Measurements from ENCODE around the gene WDR90.
"Not testable (repeated sequence)": the region's sequence is repeated elsewhere in the genome, so short reads cannot be mapped to it uniquely, and the experiment has no call there.

Gene WDR90

DNA sequence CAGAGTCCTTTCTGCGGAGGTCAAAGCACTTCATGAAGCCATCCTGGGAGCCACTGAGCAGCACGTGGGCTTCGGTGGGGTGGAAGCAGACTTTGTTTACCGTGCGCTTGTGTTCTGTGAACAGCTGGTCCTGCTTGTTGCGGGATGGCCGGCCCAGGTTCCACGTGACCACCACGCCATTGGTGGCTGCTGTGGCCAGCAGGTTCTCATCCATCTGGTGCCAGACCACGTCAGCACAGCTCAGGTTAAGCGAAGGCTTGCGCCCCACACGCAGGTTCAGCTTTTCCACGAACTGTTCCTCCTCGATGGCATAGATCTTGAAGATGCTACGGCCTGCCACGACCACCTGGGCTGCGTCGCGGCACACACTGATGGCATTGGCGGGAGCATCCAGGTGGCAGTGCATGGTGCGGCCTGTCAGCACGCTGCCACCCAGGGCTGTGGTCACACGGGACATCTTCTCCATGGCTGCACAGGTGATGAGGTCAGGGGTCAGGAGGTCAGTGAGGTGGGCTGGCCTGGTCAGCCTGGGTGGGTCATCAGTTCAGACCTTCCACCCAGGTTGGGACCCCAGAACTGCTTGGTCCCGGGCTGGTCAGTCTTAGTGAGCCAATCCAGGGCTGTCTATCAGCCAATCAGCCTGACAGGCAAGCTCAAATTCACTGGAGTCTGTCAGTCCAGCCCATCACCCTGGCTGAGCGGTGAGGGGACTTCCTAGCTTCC is 40.2 kb downstream of the WDR90 start:
- no peak for DNase-seq (ENCODE audit: extremely low read depth, insufficient read length)
- no peaks in the 10 kb centered on the region for H3K27me3 ChIP-seq (replicated peaks; ENCODE audit: control insufficient read depth, insufficient read depth, low read length)
- TF ChIP-seq, protein P1, sequence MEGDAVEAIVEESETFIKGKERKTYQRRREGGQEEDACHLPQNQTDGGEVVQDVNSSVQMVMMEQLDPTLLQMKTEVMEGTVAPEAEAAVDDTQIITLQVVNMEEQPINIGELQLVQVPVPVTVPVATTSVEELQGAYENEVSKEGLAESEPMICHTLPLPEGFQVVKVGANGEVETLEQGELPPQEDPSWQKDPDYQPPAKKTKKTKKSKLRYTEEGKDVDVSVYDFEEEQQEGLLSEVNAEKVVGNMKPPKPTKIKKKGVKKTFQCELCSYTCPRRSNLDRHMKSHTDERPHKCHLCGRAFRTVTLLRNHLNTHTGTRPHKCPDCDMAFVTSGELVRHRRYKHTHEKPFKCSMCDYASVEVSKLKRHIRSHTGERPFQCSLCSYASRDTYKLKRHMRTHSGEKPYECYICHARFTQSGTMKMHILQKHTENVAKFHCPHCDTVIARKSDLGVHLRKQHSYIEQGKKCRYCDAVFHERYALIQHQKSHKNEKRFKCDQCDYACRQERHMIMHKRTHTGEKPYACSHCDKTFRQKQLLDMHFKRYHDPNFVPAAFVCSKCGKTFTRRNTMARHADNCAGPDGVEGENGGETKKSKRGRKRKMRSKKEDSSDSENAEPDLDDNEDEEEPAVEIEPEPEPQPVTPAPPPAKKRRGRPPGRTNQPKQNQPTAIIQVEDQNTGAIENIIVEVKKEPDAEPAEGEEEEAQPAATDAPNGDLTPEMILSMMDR (IDR thresholded peaks at IDR 0.05; ENCODE audit: insufficient read depth, low read length, poor library complexity, severe bottlenecking), result no peak
- H3K36me3 ChIP-seq (ENCODE audit: control insufficient read depth, insufficient read depth, low read length), result peaks cover 21% of the 10 kb centered on the region
- H3K4me3 ChIP-seq (replicated peaks; ENCODE audit: low read depth, low read length), result peak overlapping the region; percentile 97

DNA sequence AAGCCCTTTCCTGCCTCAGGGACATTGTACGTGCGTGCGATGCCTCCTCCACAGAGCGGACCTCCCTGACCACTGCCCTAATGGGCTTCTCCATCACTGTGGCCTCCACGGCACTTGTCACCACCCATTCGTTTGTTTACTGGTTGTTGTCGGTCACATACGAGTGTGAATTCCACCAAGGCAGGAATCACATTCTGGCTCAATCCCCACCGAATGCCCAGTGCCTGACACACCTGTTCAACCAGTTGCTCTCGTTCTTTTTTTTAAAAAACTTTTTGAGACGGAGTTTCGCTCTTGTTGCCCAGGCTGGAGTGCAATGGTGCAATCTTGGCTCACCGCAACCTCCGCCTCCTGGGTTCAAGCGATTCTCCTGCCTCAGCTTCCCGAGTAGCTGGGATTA is 42.1 kb downstream of the WDR90 start:
- H3K36me3 ChIP-seq (ENCODE audit: control insufficient read depth, insufficient read depth, low read length), result peaks cover 12% of the 10 kb centered on the region
- H3K27me3 ChIP-seq (replicated peaks; ENCODE audit: control insufficient read depth, insufficient read depth, low read length); H3K4me3 ChIP-seq (replicated peaks; ENCODE audit: low read depth, low read length); DNase-seq (ENCODE audit: extremely low read depth, insufficient read length): not testable (repeated sequence)

DNA sequence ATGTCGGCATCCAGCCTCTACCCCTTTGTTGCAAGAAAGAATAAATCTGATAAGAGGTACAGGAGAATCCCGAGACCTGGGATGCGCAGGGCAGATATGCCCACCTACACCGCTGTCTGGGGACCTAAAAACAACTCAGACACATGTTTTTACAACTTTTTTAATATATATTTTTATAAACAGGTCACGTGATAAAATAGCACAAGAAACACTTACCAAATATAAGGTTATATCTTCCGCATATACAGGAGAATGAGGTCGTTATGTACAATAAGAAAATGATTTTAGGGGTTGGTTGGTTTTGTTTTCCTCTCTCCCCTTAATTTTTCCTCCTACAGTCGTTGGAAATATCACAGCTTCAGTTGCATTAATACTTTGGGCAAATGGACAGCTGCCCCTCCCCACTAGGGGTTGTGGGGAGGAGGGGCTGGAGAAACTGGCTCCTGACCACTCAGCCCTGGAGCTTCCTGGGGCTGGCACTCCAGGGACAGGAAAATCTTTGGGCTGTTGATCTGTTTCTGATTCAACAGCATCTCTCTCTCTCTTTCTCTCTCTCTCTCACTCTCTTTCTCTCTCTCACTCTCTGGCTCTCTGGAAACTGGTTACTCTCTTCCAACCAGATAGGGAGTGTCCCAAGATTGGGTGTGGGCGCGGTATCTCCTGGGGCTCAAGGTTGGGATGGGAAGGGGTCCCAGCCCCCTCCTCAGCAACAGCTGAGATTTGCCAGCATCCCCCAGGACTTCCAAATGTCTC is 43.4 kb downstream of the WDR90 start:
- Histone ChIP-seq H3K27me3 (replicated peaks; ENCODE audit: control insufficient read depth, insufficient read depth, low read length) (no peaks in the 10 kb centered on the region; the same call in 1 of the 2 replicates), H3K4me3 (replicated peaks; ENCODE audit: low read depth, low read length) (no peak overlapping the region)
- TF ChIP-seq, protein P1 (IDR thresholded peaks at IDR 0.05; ENCODE audit: insufficient read depth, low read length, poor library complexity, severe bottlenecking), result no peak

DNA sequence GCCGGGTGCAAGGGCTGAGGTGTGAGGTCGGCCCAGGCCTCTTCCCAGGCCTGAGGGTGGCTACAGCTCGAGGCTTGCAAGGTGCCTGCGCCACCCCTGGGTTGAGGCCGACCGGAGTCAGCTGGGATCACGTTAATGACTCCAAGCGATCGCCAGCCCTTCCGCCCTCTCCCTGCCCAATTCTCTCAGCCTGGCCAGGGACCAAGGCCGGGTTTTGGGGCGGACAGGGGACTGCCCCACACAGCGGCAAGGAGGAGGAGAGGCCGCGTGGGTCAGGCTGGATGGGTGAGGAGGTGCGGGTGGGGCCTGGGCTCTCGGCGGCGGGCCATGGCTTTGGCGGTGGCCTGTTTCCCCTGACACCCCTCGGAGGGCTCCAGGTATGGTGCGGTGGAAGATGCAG is 44.2 kb downstream of the WDR90 start:
- Histone ChIP-seq H3K36me3 (ENCODE audit: control insufficient read depth, insufficient read depth, low read length) (no peaks in the 10 kb centered on the region), H3K27me3 (replicated peaks; ENCODE audit: control insufficient read depth, insufficient read depth, low read length) (no peaks in the 10 kb centered on the region; the same call in 1 of the 2 replicates), H3K4me3 (replicated peaks; ENCODE audit: low read depth, low read length) (no peak overlapping the region)
- TF ChIP-seq, protein P1 (IDR thresholded peaks at IDR 0.05; ENCODE audit: insufficient read depth, low read length, poor library complexity, severe bottlenecking), result no peak
- DNase-seq (ENCODE audit: extremely low read depth, insufficient read length), result no peak

More for the DNA sequence above, 43.4 kb downstream of the WDR90 start:
- H3K36me3 ChIP-seq (ENCODE audit: control insufficient read depth, insufficient read depth, low read length), result peaks cover 2% of the 10 kb centered on the region
- DNase-seq (ENCODE audit: extremely low read depth, insufficient read length), result no peak

DNA sequence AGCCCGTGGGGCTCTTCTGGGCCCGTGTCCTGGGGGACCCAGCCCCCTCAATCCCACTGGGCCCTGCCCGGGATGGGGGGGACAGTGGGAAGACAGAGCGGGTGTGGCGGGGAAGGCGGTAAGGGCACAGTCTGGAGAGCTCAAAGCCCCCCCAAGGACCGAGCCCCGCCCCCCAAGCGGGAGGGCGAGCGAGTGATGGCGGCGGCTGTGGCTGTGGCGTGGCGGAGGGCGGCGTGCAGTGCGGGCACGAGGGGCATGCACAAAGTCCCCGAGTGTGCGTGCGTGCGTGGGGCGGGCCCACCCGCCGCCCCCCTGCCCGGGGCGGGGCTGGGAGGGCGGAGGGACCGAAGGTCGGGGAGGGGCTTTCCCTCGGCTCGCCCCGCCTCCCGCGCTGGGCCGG is 44.6 kb downstream of the WDR90 start:
- Histone ChIP-seq H3K27me3 (replicated peaks; ENCODE audit: control insufficient read depth, insufficient read depth, low read length) (no peaks in the 10 kb centered on the region; the same call in 1 of the 2 replicates), H3K36me3 (ENCODE audit: control insufficient read depth, insufficient read depth, low read length) (no peaks in the 10 kb centered on the region), H3K4me3 (replicated peaks; ENCODE audit: low read depth, low read length) (no peak overlapping the region)
- TF ChIP-seq, protein P1 (IDR thresholded peaks at IDR 0.05; ENCODE audit: insufficient read depth, low read length, poor library complexity, severe bottlenecking), result no peak
- no peak for DNase-seq (ENCODE audit: extremely low read depth, insufficient read length)

DNA sequence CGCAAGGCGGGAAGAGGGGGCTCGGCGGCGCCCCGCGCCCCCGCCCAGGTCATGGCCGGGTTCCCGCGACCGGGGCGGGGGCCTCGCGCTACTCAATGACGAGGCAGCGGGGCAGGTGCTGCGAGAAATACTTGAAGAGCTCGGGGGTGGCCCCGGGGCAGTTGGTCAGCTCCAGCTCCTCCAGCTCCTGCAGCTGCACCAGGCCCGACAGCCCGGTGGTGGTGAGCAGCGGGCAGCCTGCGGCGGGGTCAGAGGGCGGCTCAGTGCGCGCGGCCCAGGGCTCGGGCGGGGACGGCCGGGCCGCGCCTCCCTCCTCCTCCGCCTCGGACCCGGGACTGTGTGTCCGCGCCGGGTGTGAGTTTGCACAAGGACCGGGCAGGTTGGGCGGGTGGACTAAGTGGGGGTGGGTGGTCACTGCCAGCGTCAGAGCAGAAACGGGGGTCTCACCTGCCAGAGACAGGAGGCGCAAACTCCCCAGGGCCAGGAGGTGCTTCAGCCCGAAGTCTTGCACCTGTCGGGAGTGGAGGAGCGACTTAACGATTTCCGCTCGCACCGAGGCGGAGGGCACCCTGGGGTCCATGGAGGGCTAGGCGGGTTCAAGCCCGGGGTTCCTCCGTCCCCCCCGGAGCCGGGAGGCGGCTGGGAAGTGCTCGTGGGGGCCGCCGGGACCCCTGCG is 45.2 kb downstream of the WDR90 start:
- TF ChIP-seq, protein P1 (IDR thresholded peaks at IDR 0.05; ENCODE audit: insufficient read depth, low read length, poor library complexity, severe bottlenecking), result no peak
- no peaks in the 10 kb centered on the region; the same call in 1 of the 2 replicates for H3K27me3 ChIP-seq (replicated peaks; ENCODE audit: control insufficient read depth, insufficient read depth, low read length)
- no peaks in the 10 kb centered on the region for H3K36me3 ChIP-seq (ENCODE audit: control insufficient read depth, insufficient read depth, low read length)
- peak overlapping the region; percentile 55 for H3K4me3 ChIP-seq (replicated peaks; ENCODE audit: low read depth, low read length)
- no peak for DNase-seq (ENCODE audit: extremely low read depth, insufficient read length)
